Right ventricle myocardium inferior (tissue), 1 donor: ENCODE results near the gene PBX1. TPM values are rescaled to one million over a fixed set of nuclear protein-coding genes. Genes with fewer than 3 reads are reported as not detected.

Experiments used
- ATAC-seq: fragments of 200-7000 bp; cut with Tn5 transposase; one replicate; pipeline ENCODE4 v1.9.1; 2020; ENCODE audit warnings: mild to moderate bottlenecking, moderate library complexity
- DNase-seq: peaks from one replicate; pipeline ENCODE4 v3.0.0; 2021; ENCODE audit errors: missing footprints
- intact Hi-C: fragments of 100-400 bp; cut with DNase I; formaldehyde crosslinking; loops from one replicate; pipeline ENCODE4 v1.11.0; 2022
- total RNA-seq: library from RNA; stranded (reverse); fragmentation: NEBNext Ultra II Directional; extraction: Animal tissue kit (Norgen Biotek cat#: 25700); gene quantifications from one replicate; pipeline ENCODE4 v1.2.1, GENCODE V29; 2021
- donor health status: DM: no; HTN: yes; CAD: no; lungs with severe emphysema.

PBX1 gene
- total RNA-seq, 1 donor from 2014 or later: 78.8 TPM

- DNase-seq: no peak
These were observed 233.5 kb downstream of the PBX1 start for GRCh38 chr1:164792410-164793004.

GRCh38 chr1:164794356-164794755 is 235.4 kb downstream of the PBX1 start:
- peak; percentile 85 for ATAC-seq
- intact Hi-C loops: no loop called here
- DNase-seq: no peak

More at GRCh38 chr1:164792410-164793004, 233.5 kb downstream of the PBX1 start:
- no peak for ATAC-seq
- intact Hi-C loops: no loop called here

GRCh38 chr1:164796916-164797315 is 237.9 kb downstream of the PBX1 start:
- intact Hi-C loops: no loop called here
- no peak for ATAC-seq

GRCh38 chr1:164801246-164801731 is 242.3 kb downstream of the PBX1 start:
- intact Hi-C loops: no loop called here
- DNase-seq: no peak
- ATAC-seq: no peak

More at GRCh38 chr1:164796916-164797315, 237.9 kb downstream of the PBX1 start:
- no peak for DNase-seq

- intact Hi-C loops: no loop called here
- no peak for DNase-seq
- ATAC-seq: peak; percentile 12
These were observed 243.0 kb downstream of the PBX1 start for GRCh38 chr1:164801791-164802502.

GRCh38 chr1:164802529-164803282 is 243.7 kb downstream of the PBX1 start:
- ATAC-seq: no peak
- intact Hi-C loops: no loop called here

GRCh38 chr1:164803366-164803765 is 244.4 kb downstream of the PBX1 start:
- DNase-seq (no peak), ATAC-seq (no peak)
- intact Hi-C loops: no loop called here

More at GRCh38 chr1:164802529-164803282, 243.7 kb downstream of the PBX1 start:
- DNase-seq: no peak

GRCh38 chr1:164804366-164804765 is 245.4 kb downstream of the PBX1 start:
- DNase-seq (no peak), ATAC-seq (no peak)
- intact Hi-C loops: no loop called here

- intact Hi-C loops: no loop called here
- ATAC-seq: no peak
These were observed 246.4 kb downstream of the PBX1 start for GRCh38 chr1:164805399-164805798.

GRCh38 chr1:164806531-164806930 is 247.5 kb downstream of the PBX1 start:
- DNase-seq: no peak
- no peak for ATAC-seq
- intact Hi-C loops: no loop called here

More at GRCh38 chr1:164805399-164805798, 246.4 kb downstream of the PBX1 start:
- no peak for DNase-seq

- no peak for DNase-seq
- intact Hi-C loops: no loop called here
- no peak for ATAC-seq
These were observed 254.8 kb downstream of the PBX1 start for GRCh38 chr1:164813776-164814175.

GRCh38 chr1:164821648-164822047 is 262.7 kb downstream of the PBX1 start:
- DNase-seq: no peak
- ATAC-seq: no peak
- intact Hi-C loops: no loop called here

GRCh38 chr1:164823486-164824279 is 264.7 kb downstream of the PBX1 start:
- peak; percentile 87 for ATAC-seq
- intact Hi-C loops: loop anchor here (2.0 kb wide), 1 partner anchor 89 kb away; no protein-coding TSS in a partner anchor
- DNase-seq: no peak

GRCh38 chr1:164824542-164824941 is 265.6 kb downstream of the PBX1 start:
- intact Hi-C loops: loop anchor here (2.0 kb wide), 1 partner anchor 88 kb away; no protein-coding TSS in a partner anchor
- ATAC-seq: peak; percentile 70
- no peak for DNase-seq

- no peak for ATAC-seq
These were observed 271.6 kb downstream of the PBX1 start for GRCh38 chr1:164830628-164831027.

GRCh38 chr1:164834641-164835040 is 275.7 kb downstream of the PBX1 start:
- ATAC-seq: no peak
- intact Hi-C loops: no loop called here
- no peak for DNase-seq

More at GRCh38 chr1:164830628-164831027, 271.6 kb downstream of the PBX1 start:
- no peak for DNase-seq
- intact Hi-C loops: no loop called here

GRCh38 chr1:164836614-164837018 is 277.6 kb downstream of the PBX1 start:
- DNase-seq (no peak), ATAC-seq (peak; percentile 79)
- intact Hi-C loops: no loop called here

- ATAC-seq (no peak), DNase-seq (no peak)
- intact Hi-C loops: no loop called here
These were observed 279.8 kb downstream of the PBX1 start for GRCh38 chr1:164838786-164839185.

- ATAC-seq (no peak), DNase-seq (peak; percentile 28)
- intact Hi-C loops: no loop called here
These were observed 282.0 kb downstream of the PBX1 start for GRCh38 chr1:164840936-164841335.
